Activated CD4-positive, alpha-beta memory T cell treated with anti-CD3 and anti-CD28 coated beads for 36 hours (primary cell): ENCODE data around the gene RANGAP1. TPM values are rescaled to one million over a fixed set of nuclear protein-coding genes. Genes with fewer than 3 reads are reported as not detected.

ENCODE experiments used
- CTCF ChIA-PET: fragments of 350-600 bp; sonication (Branson Sonifier 250); formaldehyde crosslinking; loops from one replicate; lab custom pipeline; 2021; ENCODE audit warnings: antibody characterized with exemption, inconsistent platforms; lab: Charles Lee
- POLR2A ChIA-PET: fragments of 350-600 bp; sonication (Branson Sonifier 250); formaldehyde crosslinking; loops from one replicate; lab custom pipeline; 2021; ENCODE audit warnings: antibody characterized with exemption; lab: Charles Lee
- DNase-seq: peaks from one replicate; pipeline ENCODE4 v3.0.0-alpha.2; 2020
- H3K27ac Mint-ChIP-seq: one replicate; pipeline ENCODE4 v1.8.0; 2021; ENCODE audit warnings: mixed read lengths
- H3K27me3 Mint-ChIP-seq: one replicate; pipeline ENCODE4 v1.8.0; 2021; ENCODE audit warnings: mixed read lengths
- H3K36me3 Mint-ChIP-seq: one replicate; pipeline ENCODE4 v1.8.0; 2021; ENCODE audit warnings: mixed read lengths
- H3K4me1 Mint-ChIP-seq: one replicate; pipeline ENCODE4 v1.8.0; 2021; ENCODE audit warnings: low read depth, mixed read lengths
- H3K4me3 Mint-ChIP-seq: one replicate; pipeline ENCODE4 v1.8.0; 2021; ENCODE audit warnings: mild to moderate bottlenecking, mixed read lengths
- H3K9me3 Mint-ChIP-seq: one replicate; pipeline ENCODE4 v1.8.0; 2021; ENCODE audit warnings: mixed read lengths
- intact Hi-C: fragments of 100-400 bp; cut with micrococcal nuclease; formaldehyde crosslinking; loops from one replicate; pipeline ENCODE4 v1.15.1; 2023
- total RNA-seq, 2 experiments: library from RNA; stranded (reverse); gene quantifications; one replicate each; pipeline ENCODE4 v1.2.3, GENCODE V29; 2021

The RANGAP1 gene
- total RNA-seq, 2 experiments from 2014 or later: 154 to 156 TPM

DNA sequence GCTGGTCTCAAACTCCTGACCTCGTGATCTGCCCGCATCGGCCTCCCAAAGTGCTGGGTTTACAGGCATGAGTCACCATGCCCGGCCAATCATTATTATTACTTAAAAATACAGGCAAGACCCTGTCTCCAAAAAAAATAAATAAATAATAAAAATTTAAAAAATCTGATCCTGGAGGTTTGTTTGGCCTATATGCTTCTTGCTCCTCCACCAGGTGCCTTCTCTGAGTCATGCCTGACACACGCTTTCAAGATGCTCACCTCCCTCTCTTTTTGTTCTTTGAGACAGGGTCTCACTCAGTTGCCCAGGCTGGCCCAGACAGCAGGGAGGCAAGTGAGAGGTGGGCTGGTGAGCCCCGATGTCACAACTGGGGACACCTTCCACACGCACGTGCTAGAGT lies 28.8 kb upstream of the RANGAP1 start:
- H3K36me3 Mint-ChIP-seq: no peaks in the 10 kb centered on the region
- intact Hi-C loops: no loop called here
- CTCF ChIA-PET: no interaction called here
- H3K27ac Mint-ChIP-seq: no peak overlapping the region
- no peaks in the 10 kb centered on the region for H3K9me3 Mint-ChIP-seq
- no peaks in the 10 kb centered on the region for H3K27me3 Mint-ChIP-seq
- no peak for DNase-seq
- no peak overlapping the region for H3K4me3 Mint-ChIP-seq
- POLR2A ChIA-PET: no interaction called here
- H3K4me1 Mint-ChIP-seq: peaks cover 15% of the 10 kb centered on the region

DNA sequence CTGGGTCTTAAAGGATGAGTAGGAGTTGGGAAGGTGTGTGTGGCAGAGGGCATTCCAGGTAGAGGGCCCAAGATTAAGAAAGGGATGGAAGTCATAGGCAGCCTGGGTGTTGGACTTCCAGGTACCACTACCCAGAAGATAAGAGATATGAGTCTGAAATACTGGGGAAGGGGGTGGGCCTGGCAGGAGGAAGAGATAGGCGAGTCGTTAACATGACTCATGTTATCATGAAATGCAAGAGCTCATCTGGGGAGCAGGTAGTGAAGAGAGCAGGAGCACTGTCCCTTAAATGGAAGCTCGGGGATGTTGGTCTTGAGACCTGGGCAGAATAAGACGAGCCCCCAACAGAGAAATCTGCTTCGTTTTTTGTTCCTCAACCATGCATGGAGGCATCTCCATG lies 25.5 kb upstream of the RANGAP1 start:
- H3K27ac Mint-ChIP-seq: peak overlapping the region; percentile 30
- H3K4me1 Mint-ChIP-seq: peaks cover 27% of the 10 kb centered on the region
- no peaks in the 10 kb centered on the region for H3K9me3 Mint-ChIP-seq
- H3K4me3 Mint-ChIP-seq: no peak overlapping the region
- H3K27me3 Mint-ChIP-seq: no peaks in the 10 kb centered on the region
- peaks cover 7% of the 10 kb centered on the region for H3K36me3 Mint-ChIP-seq
- ChIA-PET CTCF (interaction anchor here (0.7 kb wide), 1 partner anchor 389 kb away, joined by 3 read pairs; no protein-coding TSS in a partner anchor), POLR2A (no interaction called here)
- intact Hi-C loops: no loop called here
- DNase-seq: no peak

DNA sequence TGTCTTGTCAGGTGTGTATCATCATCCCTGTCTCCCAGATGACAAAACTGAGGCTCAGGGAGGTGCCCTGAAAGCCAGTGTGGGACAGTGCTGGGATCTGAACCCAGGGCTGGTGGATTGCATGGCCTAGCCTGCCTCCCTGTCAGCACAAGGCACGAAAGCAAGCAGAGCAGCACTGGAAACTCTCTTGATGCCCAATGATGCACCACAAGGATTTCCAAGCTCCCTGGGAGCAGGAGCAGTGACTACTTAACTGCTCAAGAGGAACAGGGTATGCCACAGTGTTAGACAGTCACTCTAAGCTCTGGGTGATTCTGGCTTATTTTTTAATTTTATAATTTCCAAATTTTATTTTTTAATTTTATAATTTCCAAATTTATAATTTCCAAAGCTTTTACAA lies 24.3 kb upstream of the RANGAP1 start:
- no peak for DNase-seq
- Mint-ChIP-seq H3K4me3 (no peak overlapping the region), H3K9me3 (no peaks in the 10 kb centered on the region), H3K36me3 (peaks cover 9% of the 10 kb centered on the region), H3K27me3 (no peaks in the 10 kb centered on the region), H3K4me1 (peaks cover 34% of the 10 kb centered on the region), H3K27ac (no peak overlapping the region)
- CTCF ChIA-PET: no interaction called here
- POLR2A ChIA-PET: interaction anchor here (0.8 kb wide), 1 partner anchor 9 kb away, joined by 3 read pairs; the partner anchor contains the start of gene ZC3H7B
- intact Hi-C loops: no loop called here

DNA sequence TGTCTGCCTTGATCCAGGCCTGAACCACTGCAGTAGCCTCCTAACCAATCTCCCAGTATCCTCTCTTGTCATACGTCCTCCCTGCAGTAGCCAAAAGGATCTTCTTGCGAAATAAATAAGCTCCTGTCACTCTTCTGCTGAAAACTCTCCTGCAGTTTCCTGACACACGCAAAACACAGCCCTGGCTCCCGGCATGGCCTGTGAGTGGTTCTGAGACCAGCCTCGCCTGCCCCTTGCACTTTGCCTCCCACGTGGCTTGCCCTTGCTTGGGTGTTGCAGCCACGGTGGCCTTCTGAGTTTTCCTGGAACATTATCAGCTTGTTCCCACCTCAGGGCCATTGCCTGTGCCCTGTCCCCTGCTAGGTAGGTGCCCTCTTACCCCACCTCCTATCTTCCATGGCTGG lies 22.6 kb upstream of the RANGAP1 start:
- ChIA-PET CTCF (interaction anchor here (0.7 kb wide), 1 partner anchor 95 kb away, joined by 3 read pairs; no protein-coding TSS in a partner anchor), POLR2A (no interaction called here)
- H3K9me3 Mint-ChIP-seq: no peaks in the 10 kb centered on the region
- peaks cover 11% of the 10 kb centered on the region for H3K36me3 Mint-ChIP-seq
- H3K27ac Mint-ChIP-seq: no peak overlapping the region
- no peak for DNase-seq
- H3K27me3 Mint-ChIP-seq: no peaks in the 10 kb centered on the region
- H3K4me1 Mint-ChIP-seq: peaks cover 43% of the 10 kb centered on the region
- H3K4me3 Mint-ChIP-seq: no peak overlapping the region
- intact Hi-C loops: no loop called here

DNA sequence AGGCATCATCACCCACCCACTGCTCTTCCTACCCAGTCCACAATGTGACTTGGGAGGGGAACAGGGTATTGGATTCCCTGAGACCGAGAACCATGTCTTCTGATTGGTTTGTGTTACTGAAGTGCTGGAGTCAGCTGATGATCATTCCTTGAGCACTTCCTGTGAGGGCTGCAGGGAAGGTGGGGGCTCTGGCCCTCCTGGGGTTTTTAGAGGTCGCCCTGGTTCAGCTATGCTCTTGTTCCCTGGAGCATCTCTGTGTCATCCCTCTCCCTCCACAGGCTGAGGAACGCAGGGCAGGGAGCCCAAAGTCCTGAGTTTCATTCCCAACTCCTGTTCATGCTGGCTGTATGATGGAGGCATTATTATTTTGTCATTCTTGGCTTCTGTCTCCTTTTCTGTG lies 22.1 kb upstream of the RANGAP1 start:
- H3K27me3 Mint-ChIP-seq: no peaks in the 10 kb centered on the region
- H3K9me3 Mint-ChIP-seq: no peaks in the 10 kb centered on the region
- POLR2A ChIA-PET: no interaction called here
- CTCF ChIA-PET: no interaction called here
- no peak overlapping the region for H3K4me3 Mint-ChIP-seq
- intact Hi-C loops: no loop called here
- no peak overlapping the region for H3K27ac Mint-ChIP-seq
- H3K4me1 Mint-ChIP-seq: peaks cover 47% of the 10 kb centered on the region
- H3K36me3 Mint-ChIP-seq: peaks cover 11% of the 10 kb centered on the region
- no peak for DNase-seq

DNA sequence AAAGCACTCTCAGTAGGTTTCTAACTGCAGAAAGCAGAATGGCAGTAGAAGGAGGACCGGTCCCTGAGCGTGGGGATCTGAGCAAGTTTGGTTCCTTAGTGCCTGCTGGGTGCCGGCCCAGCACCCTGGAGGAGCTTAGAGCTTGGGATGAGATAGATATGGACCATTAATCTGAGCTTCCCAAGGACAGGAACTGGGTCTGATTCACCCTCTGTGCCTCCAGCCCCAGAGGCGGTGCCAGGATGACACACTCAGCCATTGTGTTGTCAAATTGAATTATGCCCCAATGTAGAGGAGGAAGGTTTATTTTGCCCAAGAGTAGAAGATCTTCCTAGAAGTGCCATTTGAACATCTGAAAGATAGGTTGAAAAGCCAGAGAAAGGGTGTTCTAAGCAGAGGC lies 19.7 kb upstream of the RANGAP1 start:
- no peaks in the 10 kb centered on the region for H3K27me3 Mint-ChIP-seq
- no peak overlapping the region for H3K27ac Mint-ChIP-seq
- intact Hi-C loops: no loop called here
- no peak overlapping the region for H3K4me3 Mint-ChIP-seq
- DNase-seq: no peak
- no peaks in the 10 kb centered on the region for H3K9me3 Mint-ChIP-seq
- H3K36me3 Mint-ChIP-seq: peaks cover 11% of the 10 kb centered on the region
- POLR2A ChIA-PET: interaction anchor here (0.6 to 1.3 kb wide), 2 partner anchors 19 to 306 kb away, joined by 3 to 5 read pairs; no protein-coding TSS in a partner anchor
- CTCF ChIA-PET: interaction anchor here (0.6 kb wide), 1 partner anchor 68 kb away, joined by 3 read pairs; no protein-coding TSS in a partner anchor
- peaks cover 47% of the 10 kb centered on the region for H3K4me1 Mint-ChIP-seq

DNA sequence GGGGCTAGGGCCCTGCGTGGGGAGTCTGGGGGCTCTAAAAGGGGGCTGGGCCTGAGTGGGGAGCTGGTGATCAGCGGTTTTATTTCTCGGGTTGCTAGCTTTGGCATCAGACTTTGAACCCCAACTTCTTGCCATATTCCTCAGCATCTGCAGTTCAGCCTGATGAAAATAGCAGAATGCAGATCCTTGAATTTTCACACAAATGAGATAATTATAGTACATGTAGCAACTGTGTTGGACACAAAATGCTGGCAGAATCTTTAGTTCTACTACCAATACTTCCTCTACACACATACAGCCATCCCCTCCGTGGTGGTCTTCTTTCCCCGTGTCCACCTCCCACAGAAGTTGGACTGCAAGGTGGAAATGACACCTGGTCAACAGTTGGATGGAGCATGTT lies 16.8 kb upstream of the RANGAP1 start:
- intact Hi-C loops: loop anchor here (5.0 kb wide), 3 partner anchors 79 to 281 kb away; partner anchors contain the start of genes ACO2, PHF5A and TEF
- peak overlapping the region; percentile 65 for H3K27ac Mint-ChIP-seq
- peak overlapping the region; percentile 63 for H3K4me3 Mint-ChIP-seq
- H3K27me3 Mint-ChIP-seq: no peaks in the 10 kb centered on the region
- no peak for DNase-seq
- peaks cover 40% of the 10 kb centered on the region for H3K4me1 Mint-ChIP-seq
- ChIA-PET POLR2A (interaction anchor here (0.6 to 2.9 kb wide), 3 partner anchors 17 to 118 kb away, joined by 3 to 33 read pairs (median 4); partner anchors contain the start of gene RANGAP1), CTCF (interaction anchor here (1.0 kb wide), 1 partner anchor 101 kb away, joined by 3 read pairs; no protein-coding TSS in a partner anchor)
- no peaks in the 10 kb centered on the region for H3K9me3 Mint-ChIP-seq
- H3K36me3 Mint-ChIP-seq: peaks cover 8% of the 10 kb centered on the region

DNA sequence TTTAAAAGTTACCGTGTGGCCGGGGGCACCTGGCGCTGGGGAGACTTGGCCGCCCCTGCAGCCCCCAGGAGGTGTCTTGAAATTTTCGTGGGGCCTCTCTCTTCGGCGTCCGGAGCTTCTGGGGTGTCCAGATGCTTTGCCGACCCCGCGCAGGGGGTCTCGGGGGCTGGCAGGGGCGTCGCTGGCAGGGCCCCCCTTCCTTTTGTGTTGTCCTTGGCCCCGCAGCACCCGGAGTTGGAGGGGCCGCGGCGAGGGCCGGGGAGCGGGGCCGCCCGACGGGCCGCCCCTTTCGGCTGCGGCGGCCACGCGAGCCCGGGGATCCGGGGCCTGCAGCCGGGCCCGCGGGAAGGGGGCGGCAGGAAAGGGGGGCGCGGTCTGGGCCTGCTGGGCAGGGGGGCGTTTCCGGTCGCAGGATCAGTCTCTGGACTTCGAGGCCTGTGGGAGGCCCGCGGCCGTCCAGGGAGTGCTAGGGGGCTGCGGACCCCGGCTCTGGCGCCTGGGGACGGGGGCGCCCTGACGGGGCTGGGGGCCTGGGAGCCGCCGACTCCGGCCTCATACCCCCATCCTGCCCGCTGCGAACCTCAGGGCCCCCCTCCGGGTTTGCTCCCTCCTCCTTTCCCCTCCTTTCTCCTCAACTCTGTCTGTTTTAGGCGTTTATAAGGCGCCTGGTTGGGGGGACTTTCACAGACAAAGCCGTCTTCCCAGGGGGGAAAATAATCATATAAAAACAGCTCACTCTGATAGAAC lies 16.2 kb upstream of the RANGAP1 start:
- CTCF ChIA-PET: interaction anchor here (0.7 to 1.2 kb wide), 6 partner anchors 16 to 380 kb away, joined by 3 to 24 read pairs (median 4); partner anchors contain the start of genes ACO2, PHF5A and RANGAP1
- H3K4me3 Mint-ChIP-seq: peak overlapping the region; percentile 63
- POLR2A ChIA-PET: interaction anchor here (0.6 to 2.9 kb wide), 7 partner anchors 8 to 351 kb away, joined by 3 to 33 read pairs (median 4); partner anchors contain the start of genes RANGAP1 and RBX1
- H3K4me1 Mint-ChIP-seq: peaks cover 35% of the 10 kb centered on the region
- no peaks in the 10 kb centered on the region for H3K27me3 Mint-ChIP-seq
- peaks cover 5% of the 10 kb centered on the region for H3K36me3 Mint-ChIP-seq
- intact Hi-C loops: loop anchor here (5.0 kb wide), 3 partner anchors 80 to 280 kb away; partner anchors contain the start of genes ACO2, PHF5A and TEF
- H3K9me3 Mint-ChIP-seq: no peaks in the 10 kb centered on the region
- peak overlapping the region; percentile 65 for H3K27ac Mint-ChIP-seq
- DNase-seq: peak; percentile 21

DNA sequence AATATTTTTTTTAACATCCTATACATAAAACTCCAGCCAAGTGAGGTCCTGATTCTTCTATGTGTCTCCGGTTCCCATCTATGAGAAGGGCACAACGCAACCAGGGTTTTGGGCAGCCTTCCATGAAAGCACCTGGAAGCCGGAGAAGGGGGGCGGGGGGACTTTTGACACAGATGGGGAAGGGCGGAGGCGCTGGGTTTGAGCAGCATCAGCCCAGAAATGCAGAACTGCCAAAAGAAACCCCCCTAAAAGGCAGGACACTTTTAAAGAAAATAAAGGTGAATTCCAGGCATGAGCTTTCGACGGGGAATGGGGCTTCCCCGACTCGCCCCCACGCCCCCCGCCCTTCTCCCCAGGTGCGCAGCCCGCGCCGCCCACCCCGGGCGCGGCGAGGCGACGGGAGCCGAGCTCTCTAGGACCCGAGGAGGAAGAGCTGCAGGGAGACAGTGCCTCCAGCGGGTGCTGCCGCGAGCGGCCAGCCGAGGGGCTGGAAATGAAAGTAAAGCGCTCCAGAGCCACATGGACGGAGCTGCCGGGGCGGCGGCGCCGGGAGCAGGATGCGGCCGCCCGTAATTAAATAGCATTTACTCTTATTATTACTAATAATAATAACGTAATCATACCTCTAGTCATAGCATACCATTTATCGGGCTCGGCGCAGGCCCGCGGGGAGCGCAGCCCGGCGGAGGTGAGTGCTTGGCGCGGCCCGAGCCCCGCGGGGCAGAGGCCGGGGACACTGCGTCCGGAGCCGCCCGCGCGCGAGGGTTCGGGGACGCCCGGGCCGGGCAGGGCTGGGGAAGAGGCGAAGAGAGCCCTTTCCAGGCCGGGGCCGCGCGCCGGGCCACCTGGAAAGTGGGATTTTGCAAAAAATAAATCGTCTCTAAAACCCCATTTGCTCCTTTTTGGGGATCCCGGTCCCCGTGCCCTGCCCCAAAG lies 15.4 kb upstream of the RANGAP1 start, which contains the start of gene ZC3H7B:
Gene ZC3H7B (plus strand): TSS at position 441 of the 936 bp plus-strand sequence. CDS start 19,136 bp downstream, outside the sequence.
- CTCF ChIA-PET: interaction anchor here (0.7 to 1.2 kb wide), 6 partner anchors 15 to 379 kb away, joined by 3 to 24 read pairs (median 4); partner anchors contain the start of genes ACO2, PHF5A and RANGAP1
- peaks cover 4% of the 10 kb centered on the region for H3K36me3 Mint-ChIP-seq
- peak within 1 kb of the TSS; percentile 72 for H3K4me3 Mint-ChIP-seq
- intact Hi-C loops: loop anchor here (1.0 to 5.0 kb wide), 4 partner anchors 15 to 279 kb away; partner anchors contain the start of genes ACO2, PHF5A, RANGAP1 and TEF
- H3K9me3 Mint-ChIP-seq: no peaks in the 10 kb centered on the region
- peak within 1 kb of the TSS; percentile 71 for H3K27ac Mint-ChIP-seq
- H3K4me1 Mint-ChIP-seq: peaks cover 32% of the 10 kb centered on the region
- no peaks in the 10 kb centered on the region for H3K27me3 Mint-ChIP-seq
- POLR2A ChIA-PET: interaction anchor here (0.6 to 2.9 kb wide), 8 partner anchors 9 to 486 kb away, joined by 3 to 33 read pairs (median 4); partner anchors contain the start of genes RANGAP1 and RBX1
- peak; percentile 90 for DNase-seq

DNA sequence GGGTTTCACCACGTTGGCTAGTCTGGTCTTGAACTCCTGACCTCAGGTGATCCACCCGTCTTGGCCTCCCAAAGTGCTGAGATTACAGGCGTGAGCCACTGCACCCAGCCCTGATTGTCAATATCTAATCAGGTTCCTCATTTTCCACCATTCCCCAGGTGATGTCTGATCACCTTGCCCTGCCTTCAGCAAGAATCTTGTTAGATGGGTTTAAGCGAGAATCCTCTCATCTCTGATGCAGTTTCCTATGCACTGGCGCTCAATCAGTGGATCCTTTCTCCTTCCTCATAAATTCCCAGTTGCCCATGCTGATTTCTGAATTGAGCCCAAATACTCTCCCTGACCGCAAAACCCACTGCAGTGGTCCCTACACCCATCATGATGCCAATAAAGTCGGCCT lies 14.7 kb upstream of the RANGAP1 start:
- H3K27me3 Mint-ChIP-seq: no peaks in the 10 kb centered on the region
- intact Hi-C loops: loop anchor here (1.0 to 5.0 kb wide), 4 partner anchors 14 to 278 kb away; partner anchors contain the start of genes ACO2, PHF5A, RANGAP1 and TEF
- peaks cover 28% of the 10 kb centered on the region for H3K4me1 Mint-ChIP-seq
- peak overlapping the region; percentile 72 for H3K4me3 Mint-ChIP-seq
- H3K27ac Mint-ChIP-seq: peak overlapping the region; percentile 71
- H3K9me3 Mint-ChIP-seq: no peaks in the 10 kb centered on the region
- H3K36me3 Mint-ChIP-seq: peaks cover 1% of the 10 kb centered on the region
- CTCF ChIA-PET: interaction anchor here (1.1 to 1.2 kb wide), 4 partner anchors 14 to 378 kb away, joined by 3 to 24 read pairs (median 6); partner anchors contain the start of genes ACO2, PHF5A and RANGAP1
- POLR2A ChIA-PET: interaction anchor here (1.1 to 2.9 kb wide), 5 partner anchors 12 to 349 kb away, joined by 4 to 33 read pairs (median 4); partner anchors contain the start of genes RANGAP1 and RBX1
- no peak for DNase-seq
